Sigmoid colon (tissue), 7 donors: ENCODE data around the gene LRCH1. TPM values are rescaled to one million over a fixed set of nuclear protein-coding genes. Genes with fewer than 3 reads are reported as not detected.

Source experiments
- DNase-seq: peaks from one replicate; pipeline ENCODE4 v3.0.0-alpha.2; 2019
- H3K27ac ChIP-seq, 4 donors: fragments of 200-600 bp; sonication (generic); one replicate each; pipeline ENCODE4 v1.5.1; 2016 to 2019; ENCODE audit warnings: mild to moderate bottlenecking in 1 of 4
- H3K27me3 ChIP-seq, 3 donors: fragments of 200-600 bp; sonication (generic); one replicate each; pipeline ENCODE4 v1.5.1; 2019; ENCODE audit warnings: mild to moderate bottlenecking in 1 of 3
- H3K36me3 ChIP-seq, 4 donors: fragments of 200-600 bp; sonication (generic); one replicate each; pipeline ENCODE4 v1.5.1; 2016 to 2019
- H3K4me1 ChIP-seq, 4 donors: fragments of 200-600 bp; sonication (generic); one replicate each; pipeline ENCODE4 v1.5.1; 2017 to 2019
- H3K4me3 ChIP-seq, 4 donors: fragments of 200-600 bp; sonication (generic); one replicate each; pipeline ENCODE4 v1.5.1; 2017 to 2019; ENCODE audit warnings: mild to moderate bottlenecking in 2 of 4, moderate library complexity in 1 of 4
- H3K9me3 ChIP-seq, 4 donors: fragments of 200-600 bp in 3 of 4; sonication (generic) in 3 of 4; one replicate each; pipeline versions ENCODE4 v1.5.1 to v1.6.1; 2013 to 2019
- EP300 ChIP-seq, 4 donors: sonication (generic); formaldehyde crosslinking; IDR thresholded peaks; one replicate each; pipeline ENCODE4 v1.6.1; 2017; ENCODE audit warnings: antibody characterized with exemption in 4 of 4
- POLR2A ChIP-seq, 2 donors: fragments of 450-650 bp; IDR thresholded peaks; one replicate each; pipeline ENCODE4 v1.6.1; 2016; ENCODE audit warnings: antibody characterized with exemption in 2 of 2, mild to moderate bottlenecking in 2 of 2, moderate library complexity in 2 of 2
- POLR2AphosphoS5 ChIP-seq, 4 donors: sonication (generic); formaldehyde crosslinking; IDR thresholded peaks; one replicate each; pipeline ENCODE4 v1.6.1; 2017; ENCODE audit warnings: antibody characterized with exemption in 4 of 4
- WGBS, 2 donors: extraction: QIAGEN DNeasy Blood & Tissue Kit; methylation state at CpG; one replicate each; pipeline ENCODE4 v1.1.7; 2013; 5-methylcytosine and 5-hydroxymethylcytosine counted together
- intact Hi-C: fragments of 100-400 bp; cut with DNase I; formaldehyde crosslinking; loops from one replicate; pipeline ENCODE4 v1.15.1; 2023
- polyA plus RNA-seq, 3 donors: library from polyadenylated mRNA; stranded (reverse); fragments of 200-250 nt; gene quantifications; one replicate each; pipeline ENCODE4 v1.2.3, GENCODE V29; 2013
- total RNA-seq, 4 donors: library from RNA; depleted of rRNA; stranded (reverse); fragments of >200 nt; gene quantifications; one replicate each; pipeline ENCODE4 v1.1.0, GENCODE V29; 2016
- TF ChIP-seq, protein P1 (sequence below), 4 experiments: fragments of 450-650 bp in 3 of 4; fragments of 200-600 bp in 1 of 4; IDR thresholded peaks; one replicate each; pipeline ENCODE4 v1.5.1; 2016 to 2019; ENCODE audit warnings: antibody characterized with exemption in 4 of 4, mild to moderate bottlenecking in 3 of 4, moderate library complexity in 2 of 4
- donor health status: healthy with polysubstance abuse.
- donor health status: Bipolar disorder and iron deficiency.
- donor health status: healthy.

Gene LRCH1
- total and polyA plus RNA-seq, 7 donors = 4.2 to 54.0 (median 32.4) TPM

DNA sequence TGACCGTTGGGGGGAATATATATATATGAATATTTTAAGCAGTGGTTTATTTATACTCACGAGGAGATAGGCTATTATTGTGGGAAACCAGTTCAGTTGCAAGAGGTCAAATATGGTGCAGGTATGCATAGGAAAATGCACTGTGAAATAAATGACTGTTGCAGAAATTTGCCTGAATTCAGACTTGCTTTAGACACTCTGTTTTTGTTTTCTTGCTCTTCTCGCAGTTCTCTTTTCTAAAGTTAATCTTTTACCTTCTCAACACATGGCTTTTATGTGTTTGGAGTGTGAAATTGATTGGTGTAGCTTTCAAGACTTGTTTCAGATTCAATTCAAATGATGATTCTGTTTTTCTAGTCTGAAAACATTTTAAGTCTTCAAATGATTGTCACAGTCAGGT is 109.7 kb downstream of the LRCH1 start:
- no peak for TF ChIP-seq EP300 (IDR thresholded peaks at IDR 0.05)
- no peak for TF ChIP-seq POLR2A (IDR thresholded peaks at IDR 0.05)
- TF ChIP-seq, protein P1, sequence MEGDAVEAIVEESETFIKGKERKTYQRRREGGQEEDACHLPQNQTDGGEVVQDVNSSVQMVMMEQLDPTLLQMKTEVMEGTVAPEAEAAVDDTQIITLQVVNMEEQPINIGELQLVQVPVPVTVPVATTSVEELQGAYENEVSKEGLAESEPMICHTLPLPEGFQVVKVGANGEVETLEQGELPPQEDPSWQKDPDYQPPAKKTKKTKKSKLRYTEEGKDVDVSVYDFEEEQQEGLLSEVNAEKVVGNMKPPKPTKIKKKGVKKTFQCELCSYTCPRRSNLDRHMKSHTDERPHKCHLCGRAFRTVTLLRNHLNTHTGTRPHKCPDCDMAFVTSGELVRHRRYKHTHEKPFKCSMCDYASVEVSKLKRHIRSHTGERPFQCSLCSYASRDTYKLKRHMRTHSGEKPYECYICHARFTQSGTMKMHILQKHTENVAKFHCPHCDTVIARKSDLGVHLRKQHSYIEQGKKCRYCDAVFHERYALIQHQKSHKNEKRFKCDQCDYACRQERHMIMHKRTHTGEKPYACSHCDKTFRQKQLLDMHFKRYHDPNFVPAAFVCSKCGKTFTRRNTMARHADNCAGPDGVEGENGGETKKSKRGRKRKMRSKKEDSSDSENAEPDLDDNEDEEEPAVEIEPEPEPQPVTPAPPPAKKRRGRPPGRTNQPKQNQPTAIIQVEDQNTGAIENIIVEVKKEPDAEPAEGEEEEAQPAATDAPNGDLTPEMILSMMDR (IDR thresholded peaks at IDR 0.05) = no peak
- TF ChIP-seq POLR2AphosphoS5 (IDR thresholded peaks at IDR 0.05) = no peak
- Histone ChIP-seq H3K27me3 (no peaks in the 10 kb centered on the region), H3K36me3 (no peaks in the 10 kb centered on the region), H3K9me3 (no peaks in the 10 kb centered on the region), H3K4me3 (no peak overlapping the region), H3K4me1 (peaks cover 0 to 79% (median 57%) of the 10 kb centered on the region in 4 donors), H3K27ac (no peak overlapping the region)
- 27 to 58% methylated on average over 3 of the region's 3 CpGs for WGBS, 2 donors
- intact Hi-C loops = no loop called here
- DNase-seq = no peak

DNA sequence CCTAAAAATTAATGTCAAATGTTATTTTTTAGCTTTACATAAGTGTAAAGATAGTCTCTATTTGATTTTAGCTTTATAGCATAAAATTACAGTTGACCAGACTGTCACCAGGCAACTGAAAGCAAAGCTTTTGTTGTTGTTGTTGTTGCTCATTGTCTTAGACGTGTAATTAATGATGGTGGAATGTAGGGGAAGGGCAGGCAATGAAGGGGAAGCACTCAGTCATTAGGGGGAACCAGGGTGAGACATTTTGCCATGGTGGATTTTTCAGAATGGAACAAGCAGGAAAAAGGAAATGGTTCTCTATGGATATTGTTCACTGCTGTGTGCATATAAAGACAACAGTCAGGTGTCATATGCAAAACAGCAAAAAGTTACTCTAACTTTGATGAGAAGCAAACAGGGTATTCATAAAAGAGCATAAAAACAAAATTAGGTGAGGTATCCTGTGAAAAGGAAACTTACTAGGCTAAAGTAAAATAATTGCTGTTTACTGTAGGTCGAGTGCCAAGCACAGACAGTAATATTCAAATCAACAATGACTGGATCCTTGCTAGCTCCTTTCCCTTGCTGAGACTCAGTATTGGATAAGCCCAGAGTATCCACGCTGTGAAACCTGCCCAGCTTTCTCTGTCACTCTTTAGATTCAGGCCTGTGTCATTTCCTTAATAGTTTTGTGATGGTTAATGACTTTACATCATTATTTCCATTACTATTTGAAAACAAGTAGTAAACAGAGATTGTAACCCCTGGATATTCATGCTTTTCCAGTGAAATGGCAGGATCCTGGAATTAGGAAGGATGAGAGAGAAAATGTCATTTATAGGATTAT is 110.5 kb downstream of the LRCH1 start:
- peak overlapping the region in 2 of 4 donors; percentile 21 to 25 for H3K27ac ChIP-seq
- 36 to 57% methylated on average over 3 of the region's 3 CpGs for WGBS, 2 donors
- TF ChIP-seq, protein P1 (IDR thresholded peaks at IDR 0.05) = no peak
- TF ChIP-seq EP300 (IDR thresholded peaks at IDR 0.05) (no peak), POLR2A (IDR thresholded peaks at IDR 0.05) (no peak), POLR2AphosphoS5 (IDR thresholded peaks at IDR 0.05) (no peak)

GRCh38 chr13:46664195-46664594 is 111.2 kb downstream of the LRCH1 start:
- no peaks in the 10 kb centered on the region for H3K27me3 ChIP-seq
- no peak for DNase-seq
- WGBS, 2 donors = 92 to 96% methylated on average over 3 of the region's 3 CpGs
- TF ChIP-seq POLR2AphosphoS5 (IDR thresholded peaks at IDR 0.05) (no peak), EP300 (IDR thresholded peaks at IDR 0.05) (no peak), POLR2A (IDR thresholded peaks at IDR 0.05) (no peak)
- TF ChIP-seq, protein P1 (IDR thresholded peaks at IDR 0.05) = no peak
- no peaks in the 10 kb centered on the region for H3K36me3 ChIP-seq
- intact Hi-C loops = no loop called here
- H3K27ac ChIP-seq = no peak overlapping the region
- H3K4me1 ChIP-seq = peaks cover 0 to 87% (median 72%) of the 10 kb centered on the region in 4 donors
- no peak overlapping the region for H3K4me3 ChIP-seq
- H3K9me3 ChIP-seq = no peaks in the 10 kb centered on the region

More for the DNA sequence above, 110.5 kb downstream of the LRCH1 start:
- H3K36me3 ChIP-seq = no peaks in the 10 kb centered on the region
- H3K27me3 ChIP-seq = no peaks in the 10 kb centered on the region
- no peak for DNase-seq
- no peak overlapping the region for H3K4me3 ChIP-seq
- no peaks in the 10 kb centered on the region for H3K9me3 ChIP-seq
- H3K4me1 ChIP-seq = peaks cover 0 to 80% (median 64%) of the 10 kb centered on the region in 4 donors
- intact Hi-C loops = no loop called here

GRCh38 chr13:46665248-46665632 is 112.3 kb downstream of the LRCH1 start:
- H3K4me3 ChIP-seq = no peak overlapping the region
- H3K9me3 ChIP-seq = no peaks in the 10 kb centered on the region
- peaks cover 0 to 77% (median 67%) of the 10 kb centered on the region in 4 donors for H3K4me1 ChIP-seq
- no peak for DNase-seq
- H3K27me3 ChIP-seq = no peaks in the 10 kb centered on the region
- H3K27ac ChIP-seq = peak overlapping the region; percentile 35 to 77 (median 48)
- TF ChIP-seq EP300 (IDR thresholded peaks at IDR 0.05) (no peak), POLR2A (IDR thresholded peaks at IDR 0.05) (no peak), POLR2AphosphoS5 (IDR thresholded peaks at IDR 0.05) (no peak)
- TF ChIP-seq, protein P1 (IDR thresholded peaks at IDR 0.05) = no peak
- intact Hi-C loops = no loop called here
- no peaks in the 10 kb centered on the region for H3K36me3 ChIP-seq
